ENCODE data around the gene IL20RB.
"Not testable (repeated sequence)": the region's sequence is repeated elsewhere in the genome, so short reads cannot be mapped to it uniquely, and the experiment has no call there.

The IL20RB gene

DNA sequence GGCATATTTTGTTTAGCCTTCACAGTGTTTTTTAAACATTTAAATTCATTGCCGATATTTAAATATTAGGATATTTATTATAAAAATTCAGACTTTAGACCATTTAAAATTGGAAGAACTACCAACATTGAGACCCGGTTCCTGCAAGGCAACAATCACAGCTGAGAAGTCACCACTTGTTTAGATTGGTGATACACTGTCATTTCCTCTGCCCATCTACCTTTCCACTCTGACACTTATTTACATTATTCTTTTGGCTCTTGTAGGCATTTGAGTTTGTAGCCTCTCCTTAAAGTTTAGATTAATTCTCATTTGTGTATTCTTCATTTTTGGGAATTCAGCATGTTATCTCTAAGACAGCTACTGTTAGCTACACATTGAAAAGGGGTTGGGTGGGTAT is 10.3 kb upstream of the IL20RB start:
- no peak for DNase-seq

DNA sequence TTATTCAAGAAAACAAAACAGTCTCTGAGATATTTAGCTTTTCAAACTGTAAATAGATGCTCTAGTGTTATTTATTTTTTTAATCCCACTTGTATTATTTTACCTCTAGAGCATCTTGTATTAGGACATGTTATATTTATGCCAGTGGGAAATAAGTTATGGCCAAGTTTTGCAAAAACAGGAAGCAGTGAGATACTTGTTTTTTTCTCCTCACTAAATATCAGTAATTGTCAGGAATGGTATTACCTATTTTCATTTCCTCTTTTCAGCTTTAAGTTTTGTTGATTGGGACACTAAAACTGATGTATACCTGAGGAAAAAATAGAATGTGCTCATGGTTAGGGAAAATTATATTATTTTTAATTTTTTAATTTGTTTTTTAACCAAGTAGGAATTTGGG is 8.6 kb upstream of the IL20RB start:
- no peak for DNase-seq

DNA sequence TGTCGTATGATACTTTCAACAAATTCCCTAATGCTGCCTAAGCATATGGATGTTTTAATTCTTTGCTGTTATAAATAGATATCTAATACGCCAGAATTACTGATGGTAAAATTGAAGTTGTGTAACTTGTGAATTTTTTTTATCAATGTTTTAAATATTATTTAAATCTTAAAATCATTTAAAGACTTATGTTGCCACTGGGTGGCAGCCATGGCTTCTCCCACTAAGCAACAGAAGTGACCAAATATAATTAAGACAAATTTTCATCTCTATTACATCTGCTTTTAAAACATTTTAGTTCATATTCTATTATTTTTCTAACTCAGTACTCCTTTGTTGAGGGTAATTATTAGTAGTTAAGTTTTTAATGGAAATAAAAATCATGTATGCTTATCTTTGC is 8.1 kb upstream of the IL20RB start:
- DNase-seq, result peak; percentile 39

DNA sequence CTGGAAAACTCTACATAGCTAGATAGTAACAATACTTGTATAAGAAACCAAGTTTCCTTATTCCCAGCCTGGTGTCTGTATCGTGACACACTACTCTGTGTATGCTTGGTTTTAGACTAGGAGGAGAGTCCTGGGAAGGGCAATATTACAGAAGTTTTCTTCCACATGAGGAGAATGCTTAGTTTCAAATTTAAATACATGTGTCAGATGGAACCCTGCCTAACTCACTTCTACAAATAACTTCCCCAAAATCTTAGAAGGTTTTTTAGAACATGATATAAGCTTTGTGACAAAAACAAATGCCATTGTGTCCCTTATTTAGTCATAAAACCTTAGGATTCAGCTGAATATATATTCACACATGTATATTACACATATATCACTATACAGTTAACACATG is 7.2 kb upstream of the IL20RB start:
- no peak for DNase-seq

DNA sequence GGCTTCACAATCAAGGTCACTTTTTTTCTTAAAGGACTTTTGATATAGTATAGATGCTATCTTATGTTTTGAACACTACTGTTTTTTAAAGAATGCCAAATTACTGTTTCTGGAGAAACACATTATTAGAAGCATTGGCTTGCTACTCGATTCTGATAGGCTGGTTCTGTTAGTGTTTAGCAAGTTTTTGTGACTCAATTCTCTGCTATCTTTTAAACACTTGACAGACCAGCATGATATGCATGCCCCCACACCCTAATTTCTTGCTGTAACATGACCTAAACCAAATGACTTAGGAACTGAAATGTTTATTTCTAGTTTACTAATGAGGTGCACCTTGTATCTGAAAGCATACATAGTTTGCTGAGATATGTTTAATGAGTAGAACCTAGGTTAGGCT is 5.5 kb upstream of the IL20RB start:
- DNase-seq, result peak; percentile 66

DNA sequence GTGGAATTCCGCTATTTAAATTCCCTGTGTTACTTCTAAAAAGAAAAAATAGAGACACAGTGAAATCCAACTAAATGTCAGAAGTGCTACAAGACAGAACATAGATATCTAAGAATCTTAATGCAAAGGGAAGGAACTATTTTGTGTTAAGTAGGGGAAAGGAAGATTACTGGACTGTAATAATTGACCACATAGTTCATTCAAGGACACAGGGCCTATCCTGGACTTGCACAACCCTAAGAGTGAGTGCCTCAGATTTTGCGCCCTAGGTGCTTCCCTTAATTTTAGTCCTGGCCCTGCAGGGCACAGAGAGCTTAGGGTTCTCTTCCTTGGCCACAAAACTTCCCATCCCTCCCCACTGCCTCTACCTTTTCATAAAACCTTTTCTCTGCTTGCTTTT is 3.5 kb upstream of the IL20RB start:
- DNase-seq, result peak; percentile 46

DNA sequence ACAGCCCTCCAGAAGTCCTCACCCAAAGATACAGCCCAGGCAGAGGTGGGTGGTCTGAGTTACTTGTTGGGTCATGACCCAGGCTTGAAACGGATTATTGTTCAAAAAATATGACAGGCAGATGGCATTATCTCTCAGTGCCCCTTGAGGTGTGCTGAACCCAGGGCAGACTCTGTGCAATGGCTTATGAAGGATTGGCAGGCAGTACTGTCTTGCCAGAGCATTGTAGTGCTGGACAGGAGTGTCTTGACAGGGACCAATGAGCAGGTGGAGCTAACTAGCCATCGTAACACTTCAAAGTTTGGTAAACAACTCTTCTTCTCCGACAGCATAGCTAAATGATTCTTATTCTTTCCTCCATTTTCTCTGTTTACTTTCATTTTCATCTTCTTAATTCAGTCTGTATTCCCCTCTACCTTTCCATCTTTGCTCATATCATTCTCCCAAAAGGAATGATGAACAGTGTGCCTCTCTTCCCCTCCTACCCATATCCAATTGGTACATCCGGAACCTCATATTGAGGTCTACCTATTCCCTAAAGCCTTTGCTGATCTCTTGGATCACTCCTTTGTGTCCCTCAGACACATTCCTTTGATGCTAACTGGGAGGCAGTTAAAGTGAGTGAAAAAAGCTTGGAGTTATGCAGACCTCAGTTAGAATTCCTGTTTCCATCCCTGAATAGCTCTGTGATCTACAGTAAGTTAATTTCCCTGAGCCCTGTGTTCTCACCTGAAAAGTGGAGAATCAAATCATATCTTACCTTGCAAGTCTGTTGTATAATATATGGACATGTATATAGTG is 2.6 kb upstream of the IL20RB start:
- no peak for DNase-seq

DNA sequence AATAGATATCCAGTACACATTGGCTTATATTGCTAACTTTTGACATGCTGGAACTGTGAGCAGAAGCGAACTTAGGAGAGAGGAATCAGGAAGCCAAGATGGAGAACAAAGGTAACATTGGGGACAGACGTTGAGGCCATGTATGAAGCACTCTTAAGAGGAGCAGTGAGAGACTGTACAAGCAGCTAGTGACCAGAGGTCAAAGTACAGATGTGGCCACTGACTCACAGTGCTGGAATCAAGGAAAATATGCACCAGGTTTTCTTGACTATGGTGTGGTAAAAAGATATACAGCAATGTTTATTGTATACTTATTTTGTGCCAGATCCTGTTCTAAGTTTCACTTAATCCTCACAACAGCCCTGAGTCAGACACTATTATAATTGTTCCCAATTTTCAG is 2.0 kb upstream of the IL20RB start:
- peak; percentile 98 for DNase-seq

DNA sequence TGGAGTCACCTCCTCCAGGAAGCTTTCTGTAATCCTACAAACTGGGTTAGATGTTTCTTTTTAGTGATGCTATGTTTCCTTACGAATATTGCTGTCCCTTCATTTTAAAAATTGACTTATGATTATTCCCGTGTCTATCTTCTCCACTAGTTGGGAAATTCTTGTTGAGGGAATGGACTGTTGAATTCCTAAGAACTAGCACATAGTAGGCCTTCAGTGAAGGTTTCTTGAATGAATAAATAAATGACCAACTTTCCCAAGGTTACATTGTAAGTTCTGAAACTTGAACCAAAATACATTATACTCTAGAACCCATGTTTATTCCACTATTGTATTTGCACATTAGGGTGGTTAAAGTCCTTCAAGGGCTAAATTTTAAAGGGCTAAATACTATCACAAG is 812 bp upstream of the IL20RB start:
- DNase-seq, result no peak

DNA sequence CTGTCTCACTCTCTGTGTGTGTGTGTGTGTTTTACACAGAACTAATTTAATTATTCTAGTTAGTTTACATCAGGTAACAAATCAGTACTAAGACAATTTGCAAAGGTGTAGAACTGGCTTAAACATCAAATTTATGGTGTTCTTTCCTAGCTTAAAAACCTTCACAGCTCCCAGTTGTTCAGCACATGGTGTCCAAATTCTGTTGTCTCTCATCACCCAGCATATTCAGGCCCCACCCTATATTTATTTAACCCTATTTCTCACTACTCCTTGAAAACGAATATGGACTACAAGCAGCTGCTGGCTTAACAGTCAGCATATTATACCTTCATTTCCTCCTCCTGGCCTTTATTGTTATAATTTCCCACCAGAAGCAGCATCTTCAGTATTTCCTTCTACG is 1.2 kb downstream of the IL20RB start:
- DNase-seq, result no peak

DNA sequence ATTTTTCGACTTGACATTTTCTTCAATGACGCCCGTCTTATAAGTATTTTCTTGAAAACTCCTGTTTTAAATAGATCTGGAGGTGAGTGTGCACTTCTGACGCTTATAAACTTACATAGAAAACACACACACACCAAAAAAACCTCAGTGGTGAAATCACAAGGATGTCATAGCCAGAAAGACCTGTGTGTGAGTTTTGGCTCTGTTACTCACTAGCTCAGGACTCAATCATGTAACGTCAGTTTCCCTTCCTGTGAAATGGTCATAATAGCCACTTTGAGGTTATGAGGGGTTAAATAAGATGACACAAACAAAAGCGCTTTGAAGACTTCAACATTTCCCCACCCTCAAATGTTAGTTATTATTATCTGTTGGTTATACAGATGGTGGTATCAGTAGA is 1.8 kb downstream of the IL20RB start:
- DNase-seq, result no peak

DNA sequence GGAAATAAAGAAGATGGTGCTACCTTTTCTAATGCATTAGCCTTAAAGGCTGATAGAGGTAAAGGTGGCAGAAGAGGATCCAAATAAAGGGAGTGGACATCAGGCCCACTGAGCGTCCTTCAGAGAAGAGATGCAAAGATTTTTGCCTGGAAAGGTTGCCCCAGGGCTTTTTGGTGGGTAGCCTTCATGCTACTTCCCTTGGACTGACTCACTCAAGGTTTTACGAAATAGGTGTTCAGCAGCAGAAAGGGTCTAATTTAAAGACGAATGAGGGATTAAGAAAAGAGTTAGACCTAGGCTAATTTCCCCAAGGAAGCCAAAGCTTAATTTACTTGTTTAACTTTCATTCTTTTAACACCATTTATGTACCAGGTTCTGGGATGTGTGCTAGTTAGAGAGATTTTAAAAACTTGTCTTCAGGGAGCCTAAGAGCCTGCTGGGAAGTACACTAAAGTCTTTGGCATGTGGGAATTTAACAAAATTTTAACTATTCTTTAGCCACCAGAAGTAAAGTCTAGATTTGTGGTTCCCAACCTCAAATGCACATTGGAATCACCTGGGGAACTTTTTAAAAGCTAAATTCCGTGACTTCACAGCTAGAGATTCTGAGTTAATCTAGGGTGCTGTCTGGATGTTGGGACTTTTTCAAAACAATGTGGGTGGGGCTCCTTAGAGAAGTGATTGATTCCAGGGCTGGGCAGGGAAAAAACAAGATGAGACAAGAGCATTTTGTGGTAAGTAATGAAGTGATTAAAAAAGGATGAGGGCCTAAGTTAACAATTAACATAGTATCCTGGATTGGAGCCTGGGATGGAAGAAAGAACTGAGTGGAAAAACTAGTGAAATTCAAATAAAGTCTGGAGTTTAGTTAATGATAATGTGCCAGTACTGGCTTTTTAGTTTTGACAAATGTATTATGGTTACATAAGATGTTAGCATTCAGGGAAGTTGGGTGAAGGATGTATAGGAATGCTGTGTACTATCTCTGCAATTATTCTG is 3.4 kb downstream of the IL20RB start:
- peak; percentile 45 for DNase-seq

DNA sequence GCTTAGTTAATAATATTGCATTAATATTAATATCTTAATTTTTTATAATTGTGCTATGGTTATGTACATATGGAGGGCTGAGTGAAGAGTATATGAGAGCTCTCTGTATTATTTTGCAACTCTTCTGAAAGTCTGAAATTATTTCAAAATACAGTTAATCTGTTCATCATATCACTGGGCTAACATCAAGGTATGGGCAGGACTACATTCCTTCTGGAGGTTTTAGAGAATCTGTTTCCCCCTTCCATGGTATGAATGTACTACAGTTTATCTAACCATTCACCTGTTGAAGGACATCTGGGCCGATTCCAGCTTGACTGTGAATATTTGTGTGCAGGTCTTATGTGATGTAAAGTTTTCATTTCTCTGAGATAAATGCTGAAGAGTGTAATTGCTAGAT is 5.1 kb downstream of the IL20RB start:
- DNase-seq, result no peak

DNA sequence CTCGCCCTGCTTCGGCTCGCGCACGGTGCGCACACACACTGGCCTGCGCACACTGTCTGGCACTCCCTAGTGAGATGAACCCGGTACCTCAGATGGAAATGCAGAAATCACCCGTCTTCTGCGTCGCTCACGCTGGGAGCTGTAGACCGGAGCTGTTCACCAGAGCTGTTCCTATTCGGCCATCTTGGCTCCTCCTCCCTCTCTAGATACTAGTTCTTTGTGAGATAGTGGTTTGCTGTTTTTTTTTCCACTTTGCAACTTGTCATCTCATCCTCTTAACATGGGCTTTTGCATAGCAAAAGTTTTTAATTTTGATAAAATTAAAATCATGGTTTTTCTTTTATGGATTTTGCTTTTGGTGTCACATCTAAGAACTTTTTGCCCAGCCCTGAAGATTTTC is 11.8 kb downstream of the IL20RB start:
- not testable (repeated sequence) for DNase-seq

DNA sequence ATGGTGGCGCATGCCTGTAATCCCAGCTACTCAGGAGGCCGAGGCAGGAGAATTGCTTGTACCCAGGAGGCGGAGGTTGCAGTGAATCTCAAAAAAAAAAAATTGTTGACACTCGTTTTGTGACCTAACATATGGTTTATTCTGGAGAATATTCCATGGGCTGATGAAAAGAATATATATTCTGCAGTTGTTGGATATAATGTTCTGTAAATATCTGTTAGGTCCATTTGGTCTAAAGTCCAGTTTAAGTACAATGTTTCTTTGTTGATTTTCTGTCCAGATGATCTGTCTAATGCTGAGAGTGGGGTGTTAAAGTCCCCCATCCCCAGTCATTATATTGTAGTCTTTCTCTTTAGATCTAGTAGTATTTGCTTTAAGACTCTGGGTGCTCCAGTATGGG is 15.6 kb downstream of the IL20RB start:
- DNase-seq, result no peak

DNA sequence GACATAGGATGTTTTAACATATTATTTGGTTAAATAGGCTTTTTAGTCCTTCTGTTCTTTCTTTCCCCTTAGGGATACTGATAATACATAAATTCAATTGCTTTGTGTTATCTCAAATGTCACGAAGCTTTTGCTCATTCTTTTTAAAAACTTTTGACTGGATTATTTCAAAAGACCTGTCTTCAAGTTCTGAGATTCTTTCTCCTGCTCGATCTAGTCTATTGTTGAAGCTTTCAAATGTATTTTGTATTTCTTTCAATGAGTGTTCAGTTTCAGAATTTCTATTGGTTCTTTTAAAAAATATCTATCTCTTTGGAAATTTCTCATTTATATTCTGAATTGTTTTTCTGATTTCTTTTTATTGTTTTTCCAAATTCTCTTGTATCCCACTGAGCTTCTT is 16.9 kb downstream of the IL20RB start:
- DNase-seq, result no peak

DNA sequence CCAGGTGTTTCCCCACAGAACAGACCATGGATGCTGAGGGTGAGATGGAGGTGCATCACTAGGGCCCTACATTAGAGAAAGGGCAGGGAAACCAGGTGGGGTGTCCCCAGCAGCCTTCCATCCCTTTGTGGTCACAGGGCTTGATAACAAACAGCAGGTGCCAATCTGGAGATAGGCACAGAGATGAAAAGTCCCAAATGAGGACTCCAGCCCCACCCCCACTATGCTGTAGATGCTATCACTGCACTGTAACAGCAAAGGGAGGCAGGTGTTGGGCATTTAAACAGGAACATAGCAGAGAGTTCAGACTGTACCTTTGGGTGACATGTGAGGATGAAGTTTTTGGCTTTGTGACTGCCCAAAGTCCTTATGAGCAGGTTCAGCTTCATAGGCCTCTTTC is 21.4 kb downstream of the IL20RB start:
- DNase-seq, result no peak

DNA sequence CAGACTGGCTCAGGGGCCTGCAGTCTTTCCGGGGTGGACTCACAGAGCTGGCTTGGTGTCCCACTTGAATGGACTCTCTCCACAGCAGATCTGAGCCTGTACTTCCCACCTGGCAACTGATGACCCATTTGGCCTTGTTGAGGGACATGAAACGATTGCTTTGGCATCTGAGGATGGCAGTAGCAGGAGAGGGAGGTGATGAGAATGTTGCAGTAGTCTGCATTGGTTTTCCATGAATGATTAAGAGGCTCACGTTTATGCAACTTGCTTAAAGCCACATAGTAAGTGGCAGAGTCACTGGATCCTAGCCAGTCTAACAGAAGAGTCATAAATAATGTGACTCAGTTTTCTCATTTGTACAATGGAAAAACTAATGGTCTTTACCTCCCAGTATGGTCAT is 21.9 kb downstream of the IL20RB start:
- DNase-seq, result peak; percentile 70

DNA sequence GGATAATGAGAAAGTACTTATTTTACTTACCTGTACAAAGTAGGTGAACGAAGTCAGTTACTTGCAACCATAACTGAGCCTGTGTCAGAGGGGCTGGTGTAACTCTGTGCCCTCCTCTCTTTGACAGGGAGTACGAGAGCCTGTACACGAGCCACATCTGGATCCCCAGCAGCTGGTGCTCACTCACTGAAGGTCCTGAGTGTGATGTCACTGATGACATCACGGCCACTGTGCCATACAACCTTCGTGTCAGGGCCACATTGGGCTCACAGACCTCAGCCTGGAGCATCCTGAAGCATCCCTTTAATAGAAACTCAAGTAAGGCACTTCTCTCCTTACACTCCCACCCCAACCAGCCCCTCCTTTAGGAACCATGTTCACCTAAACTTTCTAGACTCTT is 24.2 kb downstream of the IL20RB start:
- no peak for DNase-seq

DNA sequence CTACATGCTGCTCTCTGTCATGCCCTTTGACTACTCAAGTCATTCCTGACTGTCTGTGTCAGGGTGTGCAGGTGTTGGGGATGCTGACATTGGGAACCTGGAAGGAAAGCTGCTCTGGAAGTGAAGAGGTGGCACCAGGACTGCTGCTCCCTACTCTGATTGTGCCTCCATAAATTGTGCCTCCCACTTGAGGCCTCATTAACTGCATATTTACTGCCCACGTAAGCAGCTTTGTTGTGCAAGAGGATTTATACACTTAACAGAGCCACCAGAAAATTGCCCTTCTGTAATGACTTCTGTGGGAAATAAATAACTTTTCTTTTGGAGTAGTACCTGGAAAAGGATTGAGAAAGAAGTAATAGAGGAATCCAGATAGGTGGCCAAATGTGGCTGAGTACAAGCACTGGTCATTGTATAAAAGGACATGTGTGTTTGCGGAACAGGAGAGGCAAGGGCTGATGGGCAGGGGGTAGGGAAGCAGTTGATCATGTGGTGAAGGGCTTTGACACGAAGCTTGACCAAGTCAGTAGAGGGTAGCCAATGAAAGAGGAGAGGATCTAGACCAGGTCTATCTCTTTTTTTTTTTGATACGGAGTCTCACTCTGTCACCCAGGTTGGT is 24.8 kb downstream of the IL20RB start:
- no peak for DNase-seq

DNA sequence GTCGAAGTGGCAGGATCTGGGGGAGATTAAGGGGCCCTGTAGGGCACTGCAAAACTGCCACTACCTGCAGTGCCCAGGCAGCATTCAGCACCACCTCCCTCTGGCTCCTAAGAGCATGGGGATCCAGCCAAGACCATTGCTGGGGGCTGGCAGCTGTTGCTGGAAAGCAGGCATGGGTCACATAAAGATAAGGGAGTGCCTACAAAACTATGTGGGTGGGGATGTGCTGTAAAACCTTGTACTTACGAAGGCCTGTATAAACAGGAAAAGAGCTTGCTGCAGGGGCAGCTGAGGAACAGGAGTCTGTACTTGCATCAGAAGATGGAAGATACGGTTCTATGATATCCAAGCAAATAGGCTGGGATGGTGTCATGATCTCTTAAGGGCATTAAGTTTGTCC is 27.1 kb downstream of the IL20RB start:
- DNase-seq, result peak; percentile 15

DNA sequence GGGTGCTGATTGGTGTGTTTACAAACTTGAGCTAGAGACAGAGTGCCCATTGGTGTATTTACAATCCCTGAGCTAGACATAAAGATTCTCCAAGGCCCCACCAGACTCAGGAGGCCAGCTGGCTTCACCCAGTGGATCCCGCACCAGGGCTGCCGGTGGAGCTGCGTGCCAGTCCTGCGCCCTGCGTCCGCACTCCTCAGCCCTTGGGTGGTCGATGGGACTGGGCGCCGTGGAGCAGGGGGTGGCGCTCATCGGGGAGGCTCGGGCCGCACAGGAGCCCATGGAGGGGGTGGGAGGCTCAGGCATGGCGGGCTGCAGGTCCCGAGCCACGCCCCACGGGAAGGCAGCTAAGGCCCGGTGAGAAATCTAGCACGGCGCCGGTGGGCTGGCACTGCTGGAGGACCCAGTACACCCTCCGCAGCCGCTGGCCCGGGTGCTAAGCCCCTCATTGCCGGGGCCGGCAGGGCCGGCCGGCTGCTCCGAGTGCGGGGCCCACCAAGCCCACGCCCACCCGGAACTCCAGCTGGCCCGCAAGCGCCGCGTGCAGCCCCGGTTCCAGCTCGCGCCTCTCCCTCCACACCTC is 29.7 kb downstream of the IL20RB start:
- not testable (repeated sequence) for DNase-seq

DNA sequence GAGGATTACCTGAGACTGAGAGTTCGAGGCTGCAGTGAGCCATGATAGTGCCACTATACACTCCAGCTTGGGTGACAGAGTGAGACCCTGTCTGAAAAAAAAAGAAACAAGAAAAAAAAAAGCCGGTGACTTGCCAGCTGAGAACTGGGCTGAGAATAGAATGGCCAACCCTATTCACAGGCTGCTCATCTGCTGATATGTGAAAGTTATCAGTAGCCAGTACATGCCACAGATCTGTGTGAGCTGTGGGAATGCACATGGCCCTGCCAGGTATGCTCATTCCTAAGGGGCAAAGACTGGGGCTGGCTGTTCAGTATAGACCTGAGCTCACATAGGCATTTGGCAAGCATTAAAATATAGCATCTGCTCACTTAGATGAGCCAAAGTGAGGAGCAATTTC is 30.9 kb downstream of the IL20RB start:
- no peak for DNase-seq

Data from HCEC 1CT (cell line).